GM12878 (cell line): ENCODE measurements around the gene ZDHHC7.

Source experiments
- CBFB ChIP-seq: IDR thresholded peaks from 2 replicates; pipeline ENCODE4 v1.6.1; 2016; ENCODE audit warnings: antibody characterized with exemption, low read depth
- CTCF ChIP-seq, 3 experiments: IDR thresholded peaks in 2 of 3; conservative IDR thresholded peaks in 1 of 3; 2 replicates each; pipeline ENCODE4 v1.5.1; 2011; ENCODE audit warnings: low read depth in 3 of 3, low read length in 3 of 3, mild to moderate bottlenecking in 3 of 3, control low read depth in 2 of 3, moderate library complexity in 2 of 3, inconsistent platforms in 1 of 3, mixed read lengths in 1 of 3; ENCODE audit not compliant: control insufficient read depth in 2 of 3, insufficient read depth in 1 of 3; ENCODE audit errors: extremely low read depth in 1 of 3
- JUNB ChIP-seq: IDR thresholded peaks from 2 replicates; pipeline ENCODE4 v1.6.1; 2016; ENCODE audit warnings: antibody characterized with exemption, mild to moderate bottlenecking
- MEF2A ChIP-seq: IDR thresholded peaks from 2 replicates; pipeline ENCODE4 v1.6.1; 2011; ENCODE audit warnings: low read depth, mild to moderate bottlenecking, low read length, moderate library complexity; ENCODE audit not compliant: insufficient read depth
- RBBP5 ChIP-seq: fragments of 200-600 bp; sonication (generic); conservative IDR thresholded peaks from 2 replicates; pipeline ENCODE4 v1.6.1; 2016
- TAF1 ChIP-seq: IDR thresholded peaks from 2 replicates; pipeline ENCODE4 v1.6.1; 2011; ENCODE audit warnings: mild to moderate bottlenecking, low read depth, low read length, borderline replicate concordance
- ZBTB40 ChIP-seq: fragments of 450-650 bp; IDR thresholded peaks from 2 replicates; pipeline ENCODE4 v1.6.1; 2016; ENCODE audit warnings: mild to moderate bottlenecking, moderate library complexity, borderline replicate concordance

- TF ChIP-seq MEF2A (no peak), CBFB (no peak), JUNB (peak; percentile 71; the same call in 1 of the 2 replicates), TAF1 (no peak), CTCF (IDR thresholded peaks at IDR 0.05 in 2 of 3, conservative IDR thresholded peaks at IDR 0.05 in 1 of 3; ENCODE audit: control insufficient read depth in 2 of 3, extremely low read depth in 1 of 3, insufficient read depth in 1 of 3, low read depth in 3 of 3, low read length in 3 of 3) (no peak), ZBTB40 (no peak), RBBP5 (no peak)
Measured at GRCh38 chr16:85029408-85029784, 18.1 kb upstream of the ZDHHC7 start.
